Stimulated activated CD8-positive, alpha-beta memory T cell treated with anti-CD3 and anti-CD28 coated beads, Interleukin-12 subunit alpha, Interleukin-12 subunit beta, amount 100 ng/mL, for 1 hour (primary cell): ENCODE measurements around the gene LSG1.
"Not testable (repeated sequence)": the region's sequence is repeated elsewhere in the genome, so short reads cannot be mapped to it uniquely, and the experiment has no call there.

Source experiments
- DNase-seq: peaks from one replicate; pipeline ENCODE4 v3.0.0-alpha.2; 2020; ENCODE audit warnings: low read depth

The LSG1 gene

GRCh38 chr3:194657439-194657838, 14.6 kb downstream of the LSG1 start:
- no peak for DNase-seq

GRCh38 chr3:194654443-194654842, 17.5 kb downstream of the LSG1 start:
- no peak for DNase-seq

- no peak for DNase-seq
These were observed 24.2 kb downstream of the LSG1 start for GRCh38 chr3:194647747-194648146.

GRCh38 chr3:194642769-194643168, 29.2 kb downstream of the LSG1 start:
- no peak for DNase-seq

- no peak for DNase-seq
These were observed 31.2 kb downstream of the LSG1 start for GRCh38 chr3:194640829-194641228.

GRCh38 chr3:194638991-194639605, 32.9 kb downstream of the LSG1 start:
- no peak for DNase-seq

GRCh38 chr3:194637541-194638400, 34.2 kb downstream of the LSG1 start:
- DNase-seq, result no peak

- no peak for DNase-seq
These were observed 34.9 kb downstream of the LSG1 start for GRCh38 chr3:194637066-194637465.

GRCh38 chr3:194633349-194634004, 38.5 kb downstream of the LSG1 start, which contains the start of gene TMEM44:
Gene TMEM44, minus strand, starts transcription at chr3:194633419. Its CDS starts 204 bp downstream, at chr3:194633215.
- DNase-seq, result peak; percentile 33

GRCh38 chr3:194632809-194633348, 39.1 kb downstream of the LSG1 start:
- DNase-seq, result no peak

- DNase-seq, result no peak
These were observed 39.7 kb downstream of the LSG1 start for GRCh38 chr3:194632226-194632808.

GRCh38 chr3:194631696-194632095, 40.3 kb downstream of the LSG1 start:
- DNase-seq, result no peak

- not testable (repeated sequence) for DNase-seq
These were observed 41.3 kb downstream of the LSG1 start for GRCh38 chr3:194630681-194631080.

- no peak for DNase-seq
These were observed 47.0 kb downstream of the LSG1 start for GRCh38 chr3:194624956-194625355.

- DNase-seq, result no peak
These were observed 48.3 kb downstream of the LSG1 start for GRCh38 chr3:194623449-194624290.

GRCh38 chr3:194622621-194623340, 49.2 kb downstream of the LSG1 start:
- no peak for DNase-seq

GRCh38 chr3:194621947-194622346, 50.0 kb downstream of the LSG1 start:
- DNase-seq, result no peak

- DNase-seq, result no peak
These were observed 51.8 kb downstream of the LSG1 start for GRCh38 chr3:194620196-194620595.

GRCh38 chr3:194619741-194620140, 52.2 kb downstream of the LSG1 start:
- no peak for DNase-seq

- DNase-seq, result no peak
These were observed 53.0 kb downstream of the LSG1 start for GRCh38 chr3:194618858-194619608.
